GM18520 (cell line): Measurements from ENCODE around the gene B4GALNT4.
"Not testable (repeated sequence)": the region's sequence is repeated elsewhere in the genome, so short reads cannot be mapped to it uniquely, and the experiment has no call there.

Experiments
- ATAC-seq: cut with Tn5 transposase; IDR thresholded peaks from one replicate; pipeline ENCODE4 v1.9.1; 2021; ENCODE audit not compliant: unreplicated experiment

Gene B4GALNT4

DNA sequence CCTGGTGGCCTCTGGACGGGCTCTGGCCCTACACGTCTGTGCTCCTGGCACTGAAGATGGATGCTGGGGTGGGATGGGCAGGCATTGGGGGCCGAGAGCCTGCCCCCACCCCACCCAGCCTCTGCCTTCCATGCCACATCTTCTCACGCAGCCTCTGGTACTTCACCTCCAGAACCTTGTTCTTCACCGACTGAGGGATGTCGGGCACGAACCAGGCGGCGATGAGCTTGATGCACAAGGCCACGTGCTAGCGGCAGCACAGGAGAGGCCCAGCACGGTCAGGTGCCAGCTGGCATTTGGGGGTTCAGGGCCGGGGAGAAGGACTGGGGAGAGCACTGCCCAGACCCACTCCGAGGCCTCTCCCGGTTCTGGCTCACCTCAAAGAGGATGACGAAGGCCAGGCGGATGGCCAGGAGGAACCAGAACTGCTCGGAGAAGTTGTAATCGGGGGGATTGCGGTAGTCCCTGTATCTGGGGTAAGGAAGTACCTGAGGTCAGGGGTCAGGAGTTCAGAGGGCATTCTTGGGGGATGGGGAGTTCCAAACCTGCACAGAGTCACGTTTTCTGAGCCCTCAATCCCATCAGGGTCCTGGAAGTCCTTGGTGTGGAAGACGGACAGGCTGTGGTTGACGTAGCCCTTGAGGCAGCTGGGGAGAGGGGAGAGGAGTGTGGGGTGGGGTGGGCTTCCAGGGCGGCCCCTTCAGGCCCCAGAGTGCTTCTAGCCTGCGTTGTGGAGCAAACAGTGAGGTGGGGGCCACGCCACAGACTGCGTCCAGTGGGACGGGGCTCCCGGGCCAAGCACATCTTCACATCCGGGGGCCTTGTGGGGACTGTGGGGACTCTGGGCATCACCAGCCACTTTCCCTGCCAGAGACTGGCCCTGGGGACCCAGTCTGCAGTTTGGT is 49.3 kb downstream of the B4GALNT4 start:
- ATAC-seq = no peak

DNA sequence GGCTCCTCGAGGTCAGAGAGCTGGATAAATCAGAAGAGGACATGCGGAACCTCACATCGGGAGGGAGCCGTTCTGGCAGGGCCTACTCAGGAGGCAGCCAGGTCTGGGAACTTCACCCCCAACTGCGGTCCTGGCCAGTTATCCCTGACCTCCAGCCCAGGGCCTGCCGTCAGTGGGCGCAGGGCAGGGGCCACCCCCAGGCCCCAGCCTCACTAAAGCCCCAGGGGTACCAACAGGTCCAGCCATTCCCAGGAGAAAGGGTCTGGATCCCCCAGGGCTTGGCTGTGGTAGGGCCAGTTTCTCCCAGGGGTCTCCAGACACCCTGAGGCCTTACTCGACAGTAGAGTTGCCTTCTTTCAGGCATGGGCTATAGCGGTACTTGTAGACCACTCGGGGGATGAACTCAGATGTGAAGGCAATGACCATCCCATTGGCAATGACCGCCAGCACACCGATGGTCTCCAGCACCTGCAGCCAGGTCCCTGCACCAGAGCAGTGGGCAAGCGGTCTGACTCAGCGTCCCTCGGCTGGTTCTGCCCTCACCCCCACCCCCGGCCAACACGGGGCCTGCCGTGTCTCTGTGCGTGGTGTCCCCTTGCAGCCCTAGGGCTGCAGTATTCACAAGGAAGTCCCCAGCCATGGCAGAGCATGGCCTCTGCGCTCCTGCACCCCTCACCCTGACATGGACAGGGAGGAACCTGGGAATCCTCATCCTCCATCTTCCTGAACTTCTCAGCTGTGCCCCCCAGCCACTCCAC is 50.1 kb downstream of the B4GALNT4 start:
- no peak for ATAC-seq

DNA sequence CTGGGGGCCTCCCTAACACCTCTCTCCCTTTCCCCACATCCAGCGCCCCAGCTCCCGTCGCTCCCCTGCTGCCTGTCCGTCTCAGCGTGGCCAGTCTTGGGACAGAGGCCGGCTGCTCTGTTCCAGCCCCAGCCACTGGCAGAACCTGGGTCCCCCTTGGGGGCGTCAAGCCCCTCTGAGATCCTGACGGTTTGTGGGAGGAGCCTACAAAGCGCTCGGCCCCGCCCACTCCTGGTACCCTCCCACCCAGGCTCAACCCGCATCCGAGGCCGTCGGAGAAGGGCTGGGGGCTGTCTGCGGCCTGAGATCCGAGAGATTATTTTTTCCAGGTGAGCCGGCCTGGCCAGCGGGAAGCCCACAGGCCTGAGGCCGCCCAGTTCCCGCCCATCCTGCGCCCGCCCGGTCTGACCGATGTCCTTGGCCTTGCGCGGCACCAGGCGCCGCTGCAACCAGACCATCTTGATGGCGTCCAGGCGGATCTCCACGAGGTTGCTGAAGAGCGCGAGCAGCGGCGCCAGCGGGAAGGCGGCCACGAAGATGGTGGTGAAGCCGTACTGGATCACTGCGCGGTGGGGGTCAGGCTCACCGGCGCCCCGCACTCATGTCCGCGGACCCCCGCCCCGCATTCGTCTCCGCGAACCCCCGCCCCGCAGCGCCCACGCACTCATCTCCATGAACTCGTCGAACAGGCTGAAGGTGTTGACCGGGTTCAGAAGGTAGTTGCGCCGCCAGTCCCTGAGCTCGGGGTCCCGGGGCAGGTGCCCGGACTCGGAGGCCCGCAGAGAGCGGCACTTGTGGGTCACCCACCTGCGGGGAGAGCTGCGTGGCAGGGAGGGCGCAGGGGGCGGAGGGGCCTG is 51.0 kb downstream of the B4GALNT4 start:
- no peak for ATAC-seq

DNA sequence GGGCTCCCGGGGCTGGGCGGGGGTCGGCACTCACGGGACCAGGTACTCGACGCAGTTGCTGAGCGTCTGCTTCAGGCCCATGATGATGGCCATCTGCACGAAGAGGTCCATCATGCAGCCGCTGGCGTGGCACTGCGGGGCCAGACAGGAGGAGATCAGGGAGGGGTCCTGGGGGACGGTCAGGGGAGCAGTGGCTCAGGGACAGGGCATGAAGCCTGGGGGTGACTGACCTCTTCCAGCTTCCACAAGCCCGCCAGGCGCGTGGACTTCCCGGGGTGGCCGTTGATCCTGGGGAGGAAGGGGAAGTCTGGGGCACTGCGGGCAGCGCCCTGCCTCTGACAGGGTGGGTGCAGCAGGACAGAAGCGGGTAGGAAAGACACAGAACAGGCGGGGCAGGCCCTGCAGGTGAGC is 51.6 kb downstream of the B4GALNT4 start:
- no peak for ATAC-seq

DNA sequence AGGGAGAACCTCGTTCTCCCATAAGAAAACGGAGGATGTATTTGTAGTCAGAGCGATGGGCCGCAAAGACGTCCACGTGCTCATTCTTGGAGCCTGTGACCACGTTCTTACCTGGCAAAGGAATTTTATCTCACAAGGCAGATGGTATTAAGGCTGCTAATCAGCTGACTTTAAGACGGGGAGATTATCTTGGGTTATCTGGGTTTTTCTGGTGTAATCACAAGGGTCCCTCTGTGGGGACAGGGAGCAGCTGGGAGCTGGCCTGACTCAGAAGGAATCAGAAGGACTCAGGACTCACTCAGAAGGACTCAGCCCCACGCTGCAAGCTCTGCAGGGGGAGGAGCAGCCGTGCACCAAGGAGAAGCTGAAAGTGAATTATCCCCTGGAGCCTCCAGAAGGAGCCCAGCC is 53.0 kb downstream of the B4GALNT4 start:
- no peak for ATAC-seq

DNA sequence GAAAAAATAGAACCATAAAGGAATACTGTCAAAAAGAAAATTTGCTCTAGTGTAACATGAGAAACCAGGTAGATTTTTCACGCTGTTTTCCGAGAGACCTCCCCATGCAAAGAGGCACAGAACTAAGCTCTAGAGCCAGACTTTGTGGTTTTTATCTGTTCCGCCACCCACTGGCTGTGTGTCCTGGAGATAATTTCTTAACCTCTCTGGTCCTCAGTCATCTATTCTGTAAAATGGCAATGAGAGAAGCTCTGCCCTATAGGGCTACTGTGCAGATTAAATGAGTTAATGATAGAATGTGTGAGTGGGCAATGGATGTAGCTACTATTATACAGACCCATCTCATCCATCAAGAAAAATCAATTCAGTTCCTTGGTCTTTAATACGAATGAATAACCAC is 54.9 kb downstream of the B4GALNT4 start:
- ATAC-seq = no peak

DNA sequence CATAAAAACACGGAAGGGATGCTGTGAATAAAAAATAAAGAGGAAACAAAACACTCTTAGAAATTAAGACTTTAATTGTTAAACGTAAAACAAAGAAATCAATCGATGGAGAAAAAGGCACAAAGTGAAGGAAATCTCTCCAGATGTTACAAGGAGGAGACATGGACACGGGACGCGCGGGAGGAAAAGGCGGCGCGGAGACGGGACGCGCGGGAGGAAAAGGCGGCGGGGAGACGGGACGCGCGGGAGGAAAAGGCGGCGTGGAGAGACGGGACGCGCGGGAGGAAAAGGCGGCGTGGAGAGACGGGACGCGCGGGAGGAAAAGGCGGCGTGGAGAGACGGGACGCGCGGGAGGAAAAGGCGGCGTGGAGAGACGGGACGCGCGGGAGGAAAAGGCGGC is 55.5 kb downstream of the B4GALNT4 start:
- ATAC-seq = not testable (repeated sequence)

DNA sequence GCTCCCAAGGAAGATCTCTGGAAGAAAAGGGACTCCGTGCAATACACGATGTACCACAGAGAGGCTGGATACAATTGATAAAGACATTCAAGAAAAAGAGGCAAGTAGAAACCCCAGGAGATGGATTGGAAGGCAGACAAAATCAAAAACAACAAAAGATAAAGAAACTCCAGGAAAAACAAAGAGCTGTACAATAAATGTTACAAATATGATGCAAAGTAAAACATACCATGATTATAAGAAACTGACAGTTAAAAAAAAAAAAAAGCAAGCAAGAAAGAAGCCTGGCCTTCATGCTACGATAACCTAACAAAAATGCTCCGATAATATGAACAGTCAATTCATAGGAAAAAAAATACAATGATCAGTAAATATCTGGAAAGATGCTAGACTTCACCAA is 56.0 kb downstream of the B4GALNT4 start:
- ATAC-seq = no peak

DNA sequence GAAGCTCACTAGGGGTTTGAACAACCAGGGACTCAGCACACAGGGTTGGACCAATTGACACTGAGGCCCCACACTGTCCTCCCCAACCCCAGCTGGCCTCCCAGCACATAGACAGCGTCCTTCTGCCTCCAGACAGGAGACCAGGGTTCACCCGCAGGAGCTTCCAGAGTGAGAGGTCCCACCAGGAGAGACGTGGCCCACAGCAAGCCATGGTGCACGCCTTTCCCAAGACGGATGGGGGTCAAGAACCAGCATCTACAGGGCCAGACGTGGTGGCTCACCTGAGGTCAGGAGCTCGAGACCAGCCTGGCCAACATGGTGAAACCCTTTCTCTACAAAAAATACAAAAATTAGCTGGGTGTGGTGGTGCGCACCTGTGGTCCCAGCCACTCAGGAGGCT is 57.6 kb downstream of the B4GALNT4 start:
- ATAC-seq = no peak

DNA sequence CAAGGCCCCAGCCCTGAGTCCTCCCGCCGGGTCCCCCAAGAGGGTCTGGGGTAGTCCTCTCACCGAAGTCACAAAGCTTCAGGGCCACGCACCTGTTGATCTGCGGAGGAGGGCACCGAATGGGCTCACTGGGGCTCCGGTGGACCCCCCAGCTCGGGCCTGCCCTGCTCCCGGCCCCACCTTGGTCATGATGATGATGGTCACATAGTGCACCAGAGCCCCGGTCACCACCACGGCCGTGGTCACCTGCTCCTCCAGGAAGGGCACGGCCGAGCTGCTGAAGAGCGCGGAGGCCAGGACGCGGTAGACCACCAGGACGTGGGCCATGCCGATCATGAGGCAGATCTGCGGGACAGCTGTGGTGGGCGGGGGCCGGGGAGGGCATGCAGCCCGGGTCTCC is 59.0 kb downstream of the B4GALNT4 start:
- no peak for ATAC-seq

DNA sequence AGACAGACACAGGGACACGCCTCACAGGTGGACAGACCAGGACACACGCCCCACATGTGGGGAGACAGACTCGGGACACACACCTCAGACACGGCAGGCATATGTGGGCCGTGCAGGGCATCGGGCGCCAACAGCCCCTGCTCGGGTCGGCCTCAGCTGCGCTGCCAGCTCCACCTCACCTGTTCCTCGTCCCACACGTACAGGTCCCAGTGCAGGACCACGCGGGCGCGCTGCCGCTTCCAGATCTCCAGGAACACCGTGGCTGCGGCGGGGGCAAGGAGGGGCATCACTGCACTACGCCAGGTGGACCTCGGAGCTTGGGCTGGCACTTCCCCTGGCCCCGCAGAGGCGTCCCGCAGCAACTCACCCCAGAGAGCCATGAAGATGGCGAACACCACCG is 60.1 kb downstream of the B4GALNT4 start:
- ATAC-seq = no peak

DNA sequence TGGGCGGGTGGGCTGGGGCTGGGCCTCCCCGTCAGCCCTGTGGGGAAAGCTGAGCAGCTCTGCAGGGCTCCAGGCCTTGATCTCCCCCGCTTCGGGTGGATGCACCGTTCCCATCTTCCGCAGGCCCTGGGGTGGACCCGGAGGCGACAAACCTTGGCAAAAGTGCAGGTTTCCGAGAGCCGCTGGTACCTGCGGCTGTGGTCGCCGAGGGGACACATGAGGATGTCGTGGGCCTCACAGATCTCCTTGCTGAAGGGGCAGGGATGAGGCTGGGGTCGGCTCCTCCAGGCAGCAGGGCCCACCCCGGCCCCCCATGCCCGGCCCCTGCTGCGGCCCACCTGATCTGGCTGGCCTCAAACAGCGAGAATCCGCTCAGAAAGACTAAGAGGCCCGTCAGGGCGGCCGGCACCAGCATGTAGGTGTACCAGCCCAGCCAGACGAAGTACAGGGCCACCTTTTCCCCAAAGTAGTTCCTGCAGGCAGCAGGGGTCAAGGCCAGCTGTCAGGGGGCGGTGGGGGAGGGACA is 60.7 kb downstream of the B4GALNT4 start:
- ATAC-seq = no peak
